GM21447 (cell line): ENCODE measurements around the gene CD55.

Source experiments
- ATAC-seq: cut with Tn5 transposase; IDR thresholded peaks from one replicate; pipeline ENCODE4 v1.9.1; 2021; ENCODE audit not compliant: unreplicated experiment

The CD55 gene

GRCh38 chr1:207321079-207321789 lies at the start of gene CD55:
Gene CD55, plus strand, starts transcription at chr1:207321678. Its CDS starts 88 bp downstream, at chr1:207321766.
- ATAC-seq: peak; percentile 93

- no peak for ATAC-seq
These were observed 46.6 kb upstream of the CD55 start for GRCh38 chr1:207274882-207275281.

- no peak for ATAC-seq
These were observed 45.0 kb upstream of the CD55 start for GRCh38 chr1:207276465-207276864.

- ATAC-seq: no peak
These were observed 44.2 kb upstream of the CD55 start for GRCh38 chr1:207277241-207277640.

GRCh38 chr1:207279652-207280051 lies 41.8 kb upstream of the CD55 start:
- ATAC-seq: no peak

GRCh38 chr1:207280706-207281105 lies 40.8 kb upstream of the CD55 start:
- ATAC-seq: no peak

GRCh38 chr1:207282058-207282457 lies 39.4 kb upstream of the CD55 start:
- no peak for ATAC-seq

GRCh38 chr1:207282496-207283380 lies 38.7 kb upstream of the CD55 start:
- no peak for ATAC-seq

- ATAC-seq: no peak
These were observed 38.1 kb upstream of the CD55 start for GRCh38 chr1:207283421-207283820.

- ATAC-seq: no peak
These were observed 37.1 kb upstream of the CD55 start for GRCh38 chr1:207284209-207284897.

- no peak for ATAC-seq
These were observed 34.6 kb upstream of the CD55 start for GRCh38 chr1:207286786-207287468.

GRCh38 chr1:207288315-207288714 lies 33.2 kb upstream of the CD55 start:
- no peak for ATAC-seq

- ATAC-seq: no peak
These were observed 31.7 kb upstream of the CD55 start for GRCh38 chr1:207289756-207290155.

GRCh38 chr1:207291723-207292122 lies 29.8 kb upstream of the CD55 start:
- ATAC-seq: no peak

- no peak for ATAC-seq
These were observed 23.3 kb upstream of the CD55 start for GRCh38 chr1:207298186-207298585.

GRCh38 chr1:207298636-207299398 lies 22.7 kb upstream of the CD55 start:
- ATAC-seq: no peak

- ATAC-seq: no peak
These were observed 20.5 kb upstream of the CD55 start for GRCh38 chr1:207300970-207301369.

GRCh38 chr1:207302618-207303393 lies 18.7 kb upstream of the CD55 start:
- no peak for ATAC-seq

GRCh38 chr1:207304710-207305488 lies 16.6 kb upstream of the CD55 start:
- no peak for ATAC-seq
